ENCODE data around the gene TRIO. TPM values are rescaled to one million over a fixed set of nuclear protein-coding genes. Genes with fewer than 3 reads are reported as not detected.
"Not testable (repeated sequence)": the region's sequence is repeated elsewhere in the genome, so short reads cannot be mapped to it uniquely, and the experiment has no call there.

TRIO gene
- total RNA-seq, 1 experiment from 2014 or later = 42.1 TPM

DNA sequence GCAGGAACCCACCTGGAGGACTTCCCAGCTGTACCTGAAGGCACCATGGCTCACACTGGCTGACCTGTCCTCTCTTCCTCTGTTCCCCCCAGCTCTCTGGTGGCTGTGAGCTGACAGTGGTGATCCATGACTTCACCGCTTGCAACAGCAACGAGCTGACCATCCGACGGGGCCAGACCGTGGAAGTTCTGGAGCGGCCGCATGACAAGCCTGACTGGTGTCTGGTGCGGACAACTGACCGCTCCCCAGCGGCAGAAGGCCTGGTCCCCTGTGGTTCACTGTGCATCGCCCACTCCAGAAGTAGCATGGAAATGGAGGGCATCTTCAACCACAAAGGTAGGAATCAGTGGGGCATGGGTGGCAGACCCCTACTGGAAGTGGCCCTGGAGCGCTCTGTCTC, 276.5 kb downstream of the TRIO start:
- in situ Hi-C loops (cut with HindIII; ENCODE audit: low sequenced_read_pairs) = no loop called here
- DNase-seq (ENCODE audit: low spot score) = no peak

DNA sequence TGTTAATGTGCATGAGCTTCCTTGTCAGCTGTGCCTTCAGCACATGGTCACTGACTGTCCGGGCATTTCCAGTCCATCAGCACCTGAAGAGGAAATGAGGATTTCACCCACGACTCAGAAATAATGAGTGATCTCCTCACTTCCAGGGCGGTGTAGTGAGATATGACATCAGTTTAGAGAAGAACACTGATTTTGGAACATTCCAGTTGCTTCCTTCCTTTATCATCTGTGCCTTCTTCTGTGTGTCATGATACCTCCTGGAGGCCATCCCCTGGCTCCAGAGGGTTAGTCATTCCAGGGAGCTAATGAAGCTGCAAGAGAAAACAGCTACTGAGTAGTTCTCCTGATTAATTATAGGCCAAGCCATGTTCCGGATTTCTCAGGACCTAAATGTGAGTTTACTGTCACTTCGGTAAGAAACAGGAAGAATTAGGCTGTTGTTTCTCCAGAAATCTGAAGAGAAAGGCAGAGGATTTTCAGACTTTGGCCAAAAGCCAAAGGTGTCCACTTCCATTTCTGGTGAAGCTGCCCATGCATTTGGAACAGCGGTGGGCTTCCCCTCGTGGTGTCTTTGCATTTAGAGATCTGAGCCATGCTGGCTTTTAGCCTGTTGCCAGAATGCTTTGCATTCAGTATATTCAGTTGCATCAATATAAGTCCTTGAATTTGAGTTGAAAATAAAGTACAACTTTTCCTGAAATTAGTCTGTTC, 277.1 kb downstream of the TRIO start:
- in situ Hi-C loops (cut with HindIII; ENCODE audit: low sequenced_read_pairs) = no loop called here
- DNase-seq (ENCODE audit: low spot score) = no peak

DNA sequence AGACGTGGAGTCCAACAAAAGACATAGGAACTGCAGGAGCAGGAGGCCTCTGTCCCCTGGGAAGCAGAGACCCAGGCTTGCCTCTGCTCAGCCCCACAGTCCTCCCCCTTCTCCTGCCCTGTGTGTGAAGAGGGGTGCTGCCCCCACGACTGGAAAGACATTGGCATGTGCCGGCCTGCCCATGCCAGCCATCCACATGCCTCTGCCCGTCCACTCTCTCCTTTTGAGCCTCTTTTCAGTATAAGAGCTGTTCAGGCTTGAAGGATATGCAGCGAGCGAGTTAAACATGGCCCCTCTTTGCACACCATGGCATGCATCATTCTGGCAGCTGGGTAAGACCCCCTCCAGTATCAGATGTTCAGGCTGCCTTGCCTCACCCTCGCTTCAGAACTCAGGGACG, 278.7 kb downstream of the TRIO start:
- no peak for DNase-seq (ENCODE audit: low spot score)
- in situ Hi-C loops (cut with HindIII; ENCODE audit: low sequenced_read_pairs) = no loop called here

DNA sequence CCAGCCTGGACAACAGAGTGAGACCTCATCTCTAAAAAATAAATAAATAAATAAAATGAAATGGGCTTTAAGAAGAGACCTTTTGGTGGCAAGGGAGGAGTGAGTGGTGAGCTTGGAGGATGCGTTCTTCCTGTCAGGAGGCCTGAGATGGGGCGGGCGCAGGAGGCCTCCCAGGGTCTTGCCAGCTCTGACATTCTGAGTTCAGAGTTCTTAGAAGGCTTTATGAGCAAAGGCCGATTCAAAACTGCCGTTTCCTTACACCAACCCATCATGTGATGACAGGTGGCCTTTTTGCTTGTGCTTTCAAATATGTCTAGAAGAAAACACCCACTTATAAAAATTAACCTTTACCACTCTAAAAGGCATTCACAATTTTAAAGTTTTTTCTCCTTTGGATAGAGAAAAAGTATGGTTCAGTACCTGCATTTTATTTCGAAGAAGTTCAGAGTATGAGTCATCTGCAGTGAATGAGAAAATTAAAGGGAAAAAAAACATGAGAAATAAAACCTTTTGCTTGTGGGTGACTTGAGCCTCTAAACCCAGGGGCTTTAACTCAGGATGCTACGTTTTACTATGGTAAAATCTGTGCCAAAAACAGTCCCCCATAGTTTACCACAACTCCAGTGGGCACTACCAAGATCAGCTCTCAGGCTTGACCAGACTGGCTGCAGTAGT, 281.0 kb downstream of the TRIO start:
- in situ Hi-C loops (cut with HindIII; ENCODE audit: low sequenced_read_pairs) = no loop called here
- DNase-seq (ENCODE audit: low spot score) = no peak

DNA sequence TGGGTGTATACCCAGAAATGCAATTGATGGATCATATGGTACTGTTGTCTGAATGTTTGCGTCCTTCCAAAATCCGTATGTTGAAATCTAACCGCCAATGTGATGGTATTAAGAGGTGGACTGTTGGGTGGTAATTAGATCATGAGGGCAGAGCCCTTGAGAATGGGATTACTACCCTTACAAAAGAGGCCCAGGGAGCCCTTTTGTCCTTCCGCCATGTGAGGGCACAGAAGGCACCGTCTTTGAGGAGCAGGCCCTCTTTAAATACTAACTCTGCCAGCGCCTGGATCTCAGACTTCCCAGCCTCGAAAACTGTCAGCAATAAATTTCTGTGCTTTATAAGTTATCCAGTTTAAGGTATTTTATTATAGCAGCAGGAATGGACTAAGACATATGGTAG, 282.4 kb downstream of the TRIO start:
- in situ Hi-C loops (cut with HindIII; ENCODE audit: low sequenced_read_pairs) = no loop called here
- DNase-seq (ENCODE audit: low spot score) = no peak

DNA sequence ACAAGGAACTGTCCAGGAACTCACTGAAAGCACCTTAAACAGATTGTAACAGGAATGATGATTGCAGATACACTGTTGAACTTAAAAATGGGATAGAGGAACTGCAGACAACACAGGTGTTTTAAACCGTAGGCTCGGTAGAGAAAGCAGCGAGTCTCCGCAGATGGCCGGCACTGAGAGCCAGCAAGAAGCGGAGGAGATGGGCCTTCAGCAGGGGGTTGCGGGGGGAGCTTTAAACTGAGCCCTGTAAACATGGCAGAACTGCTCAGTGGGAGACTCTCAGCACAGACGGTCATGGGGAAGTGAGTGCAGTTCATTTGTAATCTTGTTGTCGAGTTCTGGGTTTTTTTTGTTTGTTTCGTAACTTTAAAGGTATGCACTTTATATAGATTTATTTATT, 283.4 kb downstream of the TRIO start:
- DNase-seq (ENCODE audit: low spot score) = peak; percentile 85
- in situ Hi-C loops (cut with HindIII; ENCODE audit: low sequenced_read_pairs) = no loop called here

DNA sequence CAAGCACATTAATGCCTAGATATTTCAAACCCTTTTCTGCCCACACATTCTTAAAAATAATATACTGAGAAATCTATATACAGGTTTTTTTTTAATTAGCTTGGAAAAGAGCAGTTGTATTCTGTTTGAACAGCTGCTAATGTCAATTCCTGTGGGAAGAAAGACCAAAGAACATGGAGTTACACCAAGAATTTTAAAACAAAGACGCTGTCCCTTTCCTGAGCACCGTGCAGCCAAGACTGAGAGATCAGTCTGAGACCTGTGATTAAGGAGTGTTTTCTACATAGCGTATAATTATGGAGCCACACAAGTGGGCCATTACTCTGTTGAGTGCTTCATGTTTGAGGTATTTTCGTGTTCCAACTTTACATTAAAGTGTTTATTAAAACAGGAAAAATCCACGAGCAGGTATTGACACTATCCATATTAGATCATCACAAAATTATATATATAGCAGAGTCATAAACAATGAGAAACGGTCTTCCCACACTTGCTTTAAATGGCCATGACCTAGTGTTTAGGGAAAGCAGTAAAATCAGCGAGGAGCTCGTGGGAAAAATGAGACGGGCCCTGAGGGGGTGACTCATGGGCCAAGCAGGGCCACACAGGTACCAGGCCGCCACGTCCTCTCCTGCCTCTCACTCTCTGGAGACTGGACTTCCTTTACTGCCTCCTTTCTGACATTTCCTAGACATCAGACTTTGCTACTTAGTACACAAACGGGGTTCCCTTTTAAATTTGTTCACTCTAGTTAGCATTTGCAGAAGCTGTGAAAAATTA, 285.4 kb downstream of the TRIO start:
- DNase-seq (ENCODE audit: low spot score) = no peak

DNA sequence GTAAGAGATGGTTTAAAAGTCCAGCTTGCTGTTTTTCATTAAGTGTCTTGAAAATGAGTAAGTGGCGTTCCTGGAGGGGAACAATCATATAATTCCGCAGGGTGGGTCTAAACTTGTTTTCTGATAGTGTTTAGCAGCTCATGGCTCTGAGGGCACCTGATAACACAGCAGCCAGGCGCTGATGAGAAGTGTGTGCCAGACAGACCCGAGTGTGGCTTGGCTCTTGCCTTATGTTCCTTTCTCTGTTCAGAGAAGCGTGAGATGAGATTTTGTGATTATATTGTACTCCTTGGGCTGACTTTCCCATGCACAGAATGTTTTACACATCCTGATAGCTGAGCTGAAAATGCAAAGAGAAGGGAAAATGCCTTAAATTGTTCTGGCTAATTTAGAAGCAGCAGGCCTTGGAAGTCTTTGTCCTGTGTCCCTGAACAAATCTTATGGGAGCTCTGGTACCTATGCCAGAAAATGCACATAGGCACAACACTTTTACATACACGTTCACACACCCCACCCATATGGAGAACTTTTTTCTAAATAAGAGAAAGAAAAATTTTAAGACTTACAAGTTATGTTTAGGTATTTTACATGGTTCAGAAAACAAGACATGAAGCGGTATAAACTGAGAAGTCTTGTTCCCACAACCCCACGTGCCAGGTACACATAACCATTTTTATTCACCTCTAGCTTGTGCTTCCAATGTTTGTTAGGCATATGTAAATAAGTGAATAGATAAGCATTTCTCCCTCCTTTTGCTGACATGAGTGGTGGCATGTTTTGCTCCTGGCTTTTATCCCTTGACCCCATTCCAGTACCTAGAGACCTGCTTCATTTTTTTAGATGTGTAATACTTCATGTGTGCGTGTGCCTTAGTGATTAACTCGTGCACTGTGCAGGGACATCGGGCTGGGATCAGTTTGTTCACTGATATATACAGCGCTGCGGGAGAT, 286.2 kb downstream of the TRIO start:
- in situ Hi-C loops (cut with HindIII; ENCODE audit: low sequenced_read_pairs) = no loop called here
- peak; percentile 92 for DNase-seq (ENCODE audit: low spot score)

More for the DNA sequence above, 285.4 kb downstream of the TRIO start:
- in situ Hi-C loops (cut with HindIII; ENCODE audit: low sequenced_read_pairs) = no loop called here

DNA sequence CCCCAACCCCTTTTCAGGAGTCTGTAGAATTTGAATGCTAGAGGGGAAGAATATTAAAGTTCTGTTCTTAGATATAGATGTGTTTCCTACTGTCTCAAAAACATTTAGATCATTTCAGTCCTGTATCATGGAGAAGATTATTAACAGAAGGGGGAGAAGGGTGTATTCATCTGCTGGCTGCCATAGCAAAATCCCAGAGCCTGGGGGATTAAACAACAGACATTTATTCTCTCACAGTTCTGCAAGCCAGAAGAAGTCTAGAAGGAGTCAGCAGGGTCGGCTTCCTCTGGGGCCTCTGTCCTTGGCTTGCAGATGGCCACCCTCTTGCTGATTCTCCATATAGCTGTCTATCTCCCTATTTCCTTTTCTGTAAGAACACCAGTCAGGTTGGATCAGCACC, 288.4 kb downstream of the TRIO start:
- in situ Hi-C loops (cut with HindIII; ENCODE audit: low sequenced_read_pairs) = no loop called here
- DNase-seq (ENCODE audit: low spot score) = no peak

DNA sequence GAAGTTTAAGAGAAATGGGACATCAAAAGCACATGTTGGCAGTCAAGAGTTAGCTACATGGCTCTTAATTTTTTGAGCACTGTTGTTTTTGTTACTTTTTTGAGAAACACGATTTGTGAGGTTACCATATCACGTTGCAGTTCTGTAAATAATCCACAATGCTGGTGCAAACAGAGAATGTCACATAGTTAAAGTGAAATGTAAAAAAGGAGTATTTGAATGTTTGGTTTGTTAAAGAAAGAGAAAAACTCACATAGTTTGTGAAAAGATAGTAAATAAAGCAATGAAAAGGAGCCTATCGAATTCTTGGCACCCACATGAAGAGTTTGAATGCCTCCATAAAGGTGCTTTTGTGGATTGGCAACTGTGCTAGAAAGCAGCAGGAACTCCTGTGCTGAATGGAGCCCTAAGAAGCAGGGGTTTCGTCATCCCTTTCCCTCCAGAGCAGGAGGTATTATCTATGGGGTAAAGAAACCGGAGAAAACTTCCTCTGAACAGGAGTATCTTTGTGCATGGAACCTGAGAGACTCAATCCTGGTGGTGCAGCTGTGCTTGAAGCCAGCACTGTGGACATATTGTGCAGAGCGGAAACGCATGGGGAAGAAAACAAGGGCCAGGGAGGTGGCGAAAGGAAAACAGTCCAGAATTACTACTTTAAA, 289.9 kb downstream of the TRIO start:
- in situ Hi-C loops (cut with HindIII; ENCODE audit: low sequenced_read_pairs) = no loop called here
- DNase-seq (ENCODE audit: low spot score) = no peak

DNA sequence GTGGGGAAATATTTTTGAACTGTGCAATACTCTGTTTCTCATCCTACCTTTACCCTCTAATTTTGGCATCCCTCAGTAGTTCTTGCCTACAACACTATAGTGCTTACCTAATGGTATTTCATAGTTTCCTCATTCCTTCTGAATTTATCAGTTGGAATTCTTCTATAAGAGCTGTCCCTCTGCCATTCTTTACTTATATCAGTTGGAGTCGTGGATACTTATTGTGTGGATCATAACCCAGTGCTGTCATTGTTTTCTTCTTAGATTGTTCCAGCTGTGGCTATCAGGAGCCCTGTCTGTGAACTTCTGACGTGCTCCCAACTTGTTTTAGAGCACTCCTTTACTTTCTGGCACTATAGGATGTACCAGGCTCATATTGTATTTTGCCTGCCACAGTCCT, 292.3 kb downstream of the TRIO start:
- in situ Hi-C loops (cut with HindIII; ENCODE audit: low sequenced_read_pairs) = no loop called here
- no peak for DNase-seq (ENCODE audit: low spot score)

DNA sequence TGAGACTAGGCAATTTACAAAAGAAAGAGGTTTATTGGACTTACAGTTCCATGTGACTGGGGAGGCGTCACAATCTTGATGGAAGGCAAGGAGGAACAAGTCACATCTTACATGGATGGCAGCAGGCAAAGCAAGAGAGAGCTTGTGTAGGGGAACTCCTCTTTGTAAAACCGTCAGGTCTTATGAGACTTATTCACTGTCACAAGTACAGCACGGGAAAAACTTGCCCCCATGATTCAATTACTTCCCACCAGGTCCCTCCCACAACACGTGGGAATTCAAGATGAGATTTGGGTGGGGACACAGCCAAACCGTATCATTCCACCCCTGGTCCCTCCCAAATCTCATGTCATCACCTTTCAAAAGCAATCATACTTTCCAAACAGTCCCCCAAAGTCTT, 293.0 kb downstream of the TRIO start:
- in situ Hi-C loops (cut with HindIII; ENCODE audit: low sequenced_read_pairs); DNase-seq (ENCODE audit: low spot score): not testable (repeated sequence)

DNA sequence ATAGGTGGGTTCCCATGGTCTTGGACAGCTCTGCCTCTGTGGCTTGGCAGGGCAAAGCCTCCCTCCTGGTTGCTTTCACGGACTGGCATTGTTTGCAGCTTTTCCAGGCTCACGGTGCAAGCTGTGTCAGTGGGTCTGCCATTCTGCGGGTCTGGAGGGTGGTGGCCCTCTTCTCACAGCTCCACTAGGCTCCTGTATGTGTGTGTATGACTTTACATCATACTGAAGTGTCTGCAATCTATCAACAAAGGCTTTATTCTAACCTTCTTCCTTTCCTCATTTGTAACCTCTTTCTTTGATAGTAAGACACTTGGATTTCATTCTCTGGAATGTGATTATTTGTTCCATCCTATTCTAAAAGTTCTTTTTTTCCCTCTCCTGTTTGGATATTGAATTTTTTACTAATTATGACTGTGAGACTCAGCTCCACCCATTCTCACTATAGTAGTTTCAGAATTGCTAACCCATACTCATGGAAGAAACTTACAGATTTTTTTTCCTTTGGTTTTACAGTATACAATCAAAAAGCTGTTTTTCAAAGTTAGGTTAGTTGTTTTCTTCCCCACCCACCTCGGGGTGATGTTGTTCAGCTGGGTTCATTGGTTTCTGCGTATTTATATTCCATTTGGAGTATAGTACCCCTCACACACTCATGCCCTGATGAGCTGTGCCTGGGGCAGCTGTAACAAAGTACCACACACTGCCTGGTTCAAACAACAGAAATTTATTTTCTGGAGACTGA, 293.8 kb downstream of the TRIO start:
- no peak for DNase-seq (ENCODE audit: low spot score)
- in situ Hi-C loops (cut with HindIII; ENCODE audit: low sequenced_read_pairs) = no loop called here

DNA sequence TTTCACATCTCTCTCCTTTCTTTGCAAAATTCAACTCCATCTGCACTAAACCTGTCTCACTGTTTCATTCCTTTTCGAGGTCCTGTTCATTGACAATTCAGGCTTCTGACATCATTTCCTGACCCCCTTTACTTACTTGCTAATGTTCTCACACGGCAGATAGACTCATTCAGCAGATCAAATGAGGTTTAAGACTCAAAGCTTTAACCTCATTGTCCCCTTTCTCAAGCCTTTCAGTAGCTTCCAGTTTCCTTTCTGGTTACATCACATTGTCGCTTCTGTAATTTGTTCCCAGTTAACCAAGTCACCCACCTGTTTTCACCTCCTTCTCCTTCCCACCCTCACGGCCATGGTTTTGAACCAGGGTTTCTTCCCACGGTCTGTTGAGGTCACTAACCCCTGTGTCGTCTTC, 295.1 kb downstream of the TRIO start:
- DNase-seq (ENCODE audit: low spot score) = no peak
- in situ Hi-C loops (cut with HindIII; ENCODE audit: low sequenced_read_pairs) = no loop called here

DNA sequence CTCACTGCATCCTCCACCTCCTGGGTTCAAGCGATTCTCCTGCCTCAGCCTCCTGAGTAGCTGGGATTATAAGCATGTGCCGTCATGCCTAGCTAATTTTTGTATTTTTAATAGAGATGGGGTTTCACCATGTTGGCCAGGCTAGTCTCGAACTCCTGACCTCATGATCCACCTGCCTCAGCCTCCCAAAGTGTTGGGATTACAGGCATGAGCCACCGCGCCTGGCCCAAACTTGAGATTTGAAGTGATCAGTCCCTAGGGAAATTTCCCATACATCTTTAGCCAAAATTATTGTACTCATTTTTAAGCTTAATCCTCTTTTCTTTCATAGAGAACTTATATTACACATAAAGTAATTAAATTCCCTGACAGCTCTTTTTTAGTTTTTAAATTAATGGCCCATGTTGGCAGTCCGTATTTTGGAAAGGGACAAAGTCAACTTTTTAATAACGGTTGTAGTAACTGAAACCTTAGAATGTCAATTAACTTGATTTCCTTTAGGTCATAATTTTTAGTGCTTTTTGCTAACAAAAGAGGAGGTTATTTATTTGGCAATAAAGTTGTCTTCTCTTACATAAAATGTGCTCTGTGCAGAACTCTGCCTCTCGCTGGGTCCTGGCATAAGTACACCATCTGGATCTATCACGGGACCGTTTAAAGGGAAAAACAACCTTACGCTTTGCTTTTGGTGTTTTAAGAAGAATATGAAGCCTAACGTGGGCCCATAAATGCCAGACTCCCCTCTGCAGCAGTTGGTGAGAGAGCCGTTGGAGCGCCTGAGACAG, 296.1 kb downstream of the TRIO start:
- in situ Hi-C loops (cut with HindIII; ENCODE audit: low sequenced_read_pairs) = no loop called here
- DNase-seq (ENCODE audit: low spot score) = no peak

DNA sequence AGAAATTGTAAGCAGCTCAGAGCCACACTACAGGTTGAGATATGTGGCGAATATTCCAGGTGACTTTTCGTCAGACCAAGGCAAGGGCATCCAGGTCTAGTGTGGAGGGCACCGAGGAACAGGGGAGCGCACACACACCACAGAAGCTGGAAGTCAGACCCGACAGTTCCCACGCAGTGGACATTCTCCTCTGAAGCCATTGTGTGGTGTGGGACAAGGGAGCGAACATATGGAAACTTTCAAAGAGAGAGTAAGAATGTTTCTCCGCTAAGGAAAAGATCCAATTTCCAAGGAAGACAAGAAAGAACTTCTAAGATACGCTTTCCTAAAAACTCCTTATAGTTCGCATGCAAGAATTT, 297.1 kb downstream of the TRIO start:
- DNase-seq (ENCODE audit: low spot score) = no peak
- in situ Hi-C loops (cut with HindIII; ENCODE audit: low sequenced_read_pairs) = no loop called here

DNA sequence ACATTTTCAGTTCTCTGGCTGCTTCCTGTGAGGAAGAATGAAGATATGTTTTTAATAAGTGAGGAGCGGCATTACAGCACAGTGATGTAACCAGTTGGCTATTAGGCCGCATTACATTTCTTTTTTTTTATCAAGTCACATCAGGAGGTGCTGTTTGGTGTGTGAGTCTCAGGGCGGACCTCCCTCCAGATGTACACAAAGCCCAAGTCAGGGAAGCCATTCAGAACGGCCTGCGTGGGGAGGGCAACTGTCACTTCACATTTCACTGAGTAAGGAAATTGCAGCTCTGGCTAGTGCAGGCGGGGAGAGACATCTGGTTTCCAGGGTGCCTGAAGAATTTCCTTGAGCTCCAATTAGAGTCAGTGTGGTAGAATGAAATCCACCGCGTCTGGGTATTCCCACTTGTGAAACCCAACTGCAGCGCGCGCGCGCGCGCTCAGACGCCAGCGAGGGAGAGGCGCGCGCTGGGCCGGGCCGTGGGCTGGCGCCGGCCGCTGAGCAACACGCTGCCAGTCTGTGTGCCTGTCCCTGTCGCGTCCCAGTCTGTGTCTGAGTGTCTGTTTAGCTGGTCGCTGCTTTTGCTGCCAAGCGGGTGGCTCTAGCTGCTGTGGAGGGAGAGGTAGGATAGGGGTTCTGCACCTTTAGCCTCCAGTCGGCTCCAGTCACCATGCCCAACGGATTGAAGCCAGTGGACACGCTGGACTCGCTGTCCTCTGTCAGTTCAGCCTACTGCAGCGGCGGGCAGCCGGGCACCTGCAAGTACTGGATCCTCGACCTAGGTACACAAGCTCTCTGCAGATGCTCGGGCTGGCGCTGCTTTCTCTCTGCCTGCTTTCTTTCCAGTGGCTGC, 297.7 kb downstream of the TRIO start:
- peak; percentile 57 for DNase-seq (ENCODE audit: low spot score)

More for the DNA sequence above, 297.7 kb downstream of the TRIO start:
- in situ Hi-C loops (cut with HindIII; ENCODE audit: low sequenced_read_pairs) = no loop called here
